Measurements from ENCODE around the gene PHLDA3. TPM values are rescaled to one million over a fixed set of nuclear protein-coding genes. Genes with fewer than 3 reads are reported as not detected.

PHLDA3 gene
- total RNA-seq, 4 donors from 2014 or later, result 69.2 to 153 (median 84.7) TPM

- H3K27ac ChIP-seq, result peak overlapping the region; percentile 80 to 97 (median 97)
- H3K36me3 ChIP-seq, result no peaks in the 10 kb centered on the region
- H3K4me3 ChIP-seq, result no peak overlapping the region
- peaks cover 10 to 82% (median 29%) of the 10 kb centered on the region in 3 donors for H3K4me1 ChIP-seq
- no peaks in the 10 kb centered on the region for H3K9me3 ChIP-seq
- TF ChIP-seq POLR2AphosphoS5 (IDR thresholded peaks at IDR 0.05), result peak; percentile 69
- no peak for TF ChIP-seq EP300 (IDR thresholded peaks at IDR 0.05)
- TF ChIP-seq POLR2A (IDR thresholded peaks at IDR 0.05), result no peak
- no peaks in the 10 kb centered on the region for H3K27me3 ChIP-seq
- ATAC-seq, result peak; percentile 1
- WGBS, 2 donors (ENCODE audit: low coverage in 1 of 2), result 44 to 53% methylated on average over 1 to 2 of the region's 2 CpGs
These were observed 39.8 kb upstream of the PHLDA3 start for GRCh38 chr1:201508809-201509208.

GRCh38 chr1:201507360-201507675, 38.3 kb upstream of the PHLDA3 start:
- no peak for ATAC-seq
- Histone ChIP-seq H3K27ac (peak overlapping the region; percentile 80 to 97 (median 97)), H3K9me3 (no peaks in the 10 kb centered on the region), H3K27me3 (no peaks in the 10 kb centered on the region), H3K4me1 (peaks cover 6 to 83% (median 33%) of the 10 kb centered on the region in 3 donors), H3K36me3 (no peaks in the 10 kb centered on the region), H3K4me3 (peak overlapping the region; percentile 47 to 83)
- no CpG with 5 or more reads among the region's 11 CpGs for WGBS, 2 donors (ENCODE audit: low coverage in 1 of 2)
- TF ChIP-seq POLR2A (IDR thresholded peaks at IDR 0.05) (no peak), CTCF (IDR thresholded peaks at IDR 0.05) (no peak), EP300 (IDR thresholded peaks at IDR 0.05) (no peak)

- Histone ChIP-seq H3K27me3 (no peaks in the 10 kb centered on the region), H3K36me3 (no peaks in the 10 kb centered on the region), H3K9me3 (no peaks in the 10 kb centered on the region), H3K4me1 (peaks cover 6 to 83% (median 33%) of the 10 kb centered on the region in 3 donors), H3K27ac (peak within 1 kb of the TSS; percentile 80 to 97 (median 97)), H3K4me3 (peak within 1 kb of the TSS; percentile 47 to 83)
- peak; percentile 97 for TF ChIP-seq POLR2AphosphoS5 (IDR thresholded peaks at IDR 0.05)
- peak in 2 of 4 experiments; percentile 19 to 35 for TF ChIP-seq CTCF (IDR thresholded peaks at IDR 0.05)
- no peak for TF ChIP-seq EP300 (IDR thresholded peaks at IDR 0.05)
- TF ChIP-seq POLR2A (IDR thresholded peaks at IDR 0.05), result peak; percentile 99
- WGBS, 2 donors (ENCODE audit: low coverage in 1 of 2), result 0 to 10% methylated on average over 1 to 2 of the region's 71 CpGs
- peak; percentile 85 for ATAC-seq
These were observed 37.8 kb upstream of the PHLDA3 start, which contains the start of gene CSRP1 for GRCh38 chr1:201506557-201507359. Gene CSRP1, minus strand, starts transcription at chr1:201507123. Its CDS starts 10,820 bp downstream, at chr1:201496303.

GRCh38 chr1:201506092-201506491, 37.1 kb upstream of the PHLDA3 start:
- Histone ChIP-seq H3K27ac (peak overlapping the region; percentile 80 to 97 (median 97)), H3K9me3 (no peaks in the 10 kb centered on the region), H3K27me3 (no peaks in the 10 kb centered on the region), H3K36me3 (no peaks in the 10 kb centered on the region), H3K4me3 (peak overlapping the region; percentile 47 to 83), H3K4me1 (peaks cover 6 to 83% (median 33%) of the 10 kb centered on the region in 3 donors)
- WGBS, 2 donors (ENCODE audit: low coverage in 1 of 2), result 38% methylated on average over 2 of the region's 3 CpGs; no CpG with 5 or more reads in 1 of the 2 donors
- ATAC-seq, result no peak
- no peak for TF ChIP-seq EP300 (IDR thresholded peaks at IDR 0.05)
- peak; percentile 5 for TF ChIP-seq POLR2AphosphoS5 (IDR thresholded peaks at IDR 0.05)

- Histone ChIP-seq H3K4me1 (peaks cover 6 to 87% (median 37%) of the 10 kb centered on the region in 3 donors), H3K4me3 (peak overlapping the region; percentile 47 to 83), H3K27me3 (no peaks in the 10 kb centered on the region), H3K9me3 (no peaks in the 10 kb centered on the region), H3K27ac (peak overlapping the region; percentile 80 to 97 (median 97)), H3K36me3 (no peaks in the 10 kb centered on the region)
- WGBS, 2 donors (ENCODE audit: low coverage in 1 of 2), result no CpG with 5 or more reads among the region's 4 CpGs
- no peak for ATAC-seq
- peak; percentile 57 for TF ChIP-seq POLR2AphosphoS5 (IDR thresholded peaks at IDR 0.05)
- no peak for TF ChIP-seq EP300 (IDR thresholded peaks at IDR 0.05)
- peak; percentile 28 to 43 for TF ChIP-seq POLR2A (IDR thresholded peaks at IDR 0.05)
- TF ChIP-seq CTCF (IDR thresholded peaks at IDR 0.05), result no peak
These were observed 36.5 kb upstream of the PHLDA3 start for GRCh38 chr1:201505503-201505890.

Measured in gastroesophageal sphincter (tissue), 4 donors.